Gastrocnemius medialis (tissue), 4 donors: ENCODE results near the gene RABGAP1.

Experiments used
- CTCF ChIP-seq, 5 experiments: fragments of 450-650 bp in 3 of 5; fragments of 200-600 bp in 2 of 5; sonication (generic) in 2 of 5; IDR thresholded peaks in 4 of 5; conservative IDR thresholded peaks in 1 of 5; 1 replicate in 4 of 5; 2 replicates in 1 of 5; pipeline ENCODE4 v1.5.1; 2016 to 2019; ENCODE audit warnings: antibody characterized with exemption in 5 of 5, mild to moderate bottlenecking in 3 of 5, moderate library complexity in 3 of 5
- POLR2A ChIP-seq, 2 donors: fragments of 450-650 bp; IDR thresholded peaks; one replicate each; pipeline ENCODE4 v1.6.1; 2017; ENCODE audit warnings: antibody characterized with exemption in 2 of 2, mild to moderate bottlenecking in 2 of 2, moderate library complexity in 2 of 2

- TF ChIP-seq CTCF (IDR thresholded peaks at IDR 0.05 in 4 of 5, conservative IDR thresholded peaks at IDR 0.05 in 1 of 5) (no peak), POLR2A (IDR thresholded peaks at IDR 0.05) (no peak)
Measured at GRCh38 chr9:123080444-123080843, 139.6 kb downstream of the RABGAP1 start.
